ENCODE data around the gene CPB2.

The CPB2 gene

GRCh38 chr13:46076827-46077226 is 28.0 kb downstream of the CPB2 start:
- DNase-seq (no peak), ATAC-seq (ENCODE audit: insufficient read depth, low read depth) (no peak)
- no peaks in the 10 kb centered on the region for H3K79me2 ChIP-seq (ENCODE audit: insufficient read depth, low read length)
- H3K4me1 ChIP-seq (ENCODE audit: insufficient read depth, low read length), result peaks cover 16% of the 10 kb centered on the region
- no peak overlapping the region for H2AFZ ChIP-seq (ENCODE audit: low read depth, low read length)
- H4K20me1 ChIP-seq (ENCODE audit: insufficient read depth, low read length), result no peaks in the 10 kb centered on the region
- no peaks in the 10 kb centered on the region for H3K36me3 ChIP-seq (ENCODE audit: insufficient read depth, low read length)
- H3K27me3 ChIP-seq (ENCODE audit: insufficient read depth, low read length, poor library complexity), result no peaks in the 10 kb centered on the region
- no peak overlapping the region for H3K4me2 ChIP-seq (ENCODE audit: insufficient read depth, low read length)
- no peak overlapping the region for H3K4me3 ChIP-seq (ENCODE audit: low read depth in 1 of 2, low read length in 2 of 2)
- TF ChIP-seq CTCF (IDR thresholded peaks at IDR 0.05; ENCODE audit: borderline replicate concordance, extremely low read depth, low read length, poor library complexity, severe bottlenecking) (no peak), EZH2 (IDR thresholded peaks at IDR 0.05; ENCODE audit: borderline replicate concordance, low read depth, low read length, severe bottlenecking) (no peak)
- H3K9me3 ChIP-seq (ENCODE audit: insufficient read depth, low read length, severe bottlenecking), result no peaks in the 10 kb centered on the region
- H3K27ac ChIP-seq (ENCODE audit: low read length), result no peak overlapping the region
- no peak overlapping the region for H3K9ac ChIP-seq (ENCODE audit: low read depth, low read length)

GRCh38 chr13:46075811-46076210 is 29.0 kb downstream of the CPB2 start:
- Histone ChIP-seq H3K4me3 (ENCODE audit: low read depth in 1 of 2, low read length in 2 of 2) (no peak overlapping the region), H3K36me3 (ENCODE audit: insufficient read depth, low read length) (no peaks in the 10 kb centered on the region), H3K4me2 (ENCODE audit: insufficient read depth, low read length) (no peak overlapping the region), H2AFZ (ENCODE audit: low read depth, low read length) (no peak overlapping the region), H3K27me3 (ENCODE audit: insufficient read depth, low read length, poor library complexity) (no peaks in the 10 kb centered on the region), H3K79me2 (ENCODE audit: insufficient read depth, low read length) (no peaks in the 10 kb centered on the region), H4K20me1 (ENCODE audit: insufficient read depth, low read length) (no peaks in the 10 kb centered on the region), H3K27ac (ENCODE audit: low read length) (no peak overlapping the region), H3K9me3 (ENCODE audit: insufficient read depth, low read length, severe bottlenecking) (no peaks in the 10 kb centered on the region), H3K9ac (ENCODE audit: low read depth, low read length) (no peak overlapping the region), H3K4me1 (ENCODE audit: insufficient read depth, low read length) (peaks cover 16% of the 10 kb centered on the region)
- no peak for ATAC-seq (ENCODE audit: insufficient read depth, low read depth)
- DNase-seq, result no peak
- TF ChIP-seq EZH2 (IDR thresholded peaks at IDR 0.05; ENCODE audit: borderline replicate concordance, low read depth, low read length, severe bottlenecking), result no peak
- TF ChIP-seq CTCF (IDR thresholded peaks at IDR 0.05; ENCODE audit: borderline replicate concordance, extremely low read depth, low read length, poor library complexity, severe bottlenecking), result no peak

- Histone ChIP-seq H3K4me1 (ENCODE audit: insufficient read depth, low read length) (no peaks in the 10 kb centered on the region), H3K36me3 (ENCODE audit: insufficient read depth, low read length) (no peaks in the 10 kb centered on the region), H3K79me2 (ENCODE audit: insufficient read depth, low read length) (no peaks in the 10 kb centered on the region), H3K9ac (ENCODE audit: low read depth, low read length) (no peak overlapping the region), H4K20me1 (ENCODE audit: insufficient read depth, low read length) (no peaks in the 10 kb centered on the region), H3K27me3 (ENCODE audit: insufficient read depth, low read length, poor library complexity) (no peaks in the 10 kb centered on the region), H3K9me3 (ENCODE audit: insufficient read depth, low read length, severe bottlenecking) (no peaks in the 10 kb centered on the region), H3K4me2 (ENCODE audit: insufficient read depth, low read length) (no peak overlapping the region), H3K4me3 (ENCODE audit: low read depth in 1 of 2, low read length in 2 of 2) (no peak overlapping the region), H2AFZ (ENCODE audit: low read depth, low read length) (no peak overlapping the region), H3K27ac (ENCODE audit: low read length) (no peak overlapping the region)
- ATAC-seq (ENCODE audit: insufficient read depth, low read depth) (peak; percentile 64; the same call in 1 of the 3 replicates), DNase-seq (no peak)
- peak; percentile 35 for TF ChIP-seq CTCF (IDR thresholded peaks at IDR 0.05; ENCODE audit: borderline replicate concordance, extremely low read depth, low read length, poor library complexity, severe bottlenecking)
- TF ChIP-seq EZH2 (IDR thresholded peaks at IDR 0.05; ENCODE audit: borderline replicate concordance, low read depth, low read length, severe bottlenecking), result no peak
Measured at GRCh38 chr13:46071590-46072249, 33.1 kb downstream of the CPB2 start.

Measured in DND-41 (cell line).